Measurements from ENCODE around the gene CRYBB1.
"Not testable (repeated sequence)": the region's sequence is repeated elsewhere in the genome, so short reads cannot be mapped to it uniquely, and the experiment has no call there.

The CRYBB1 gene

GRCh38 chr22:26614322-26614721 lies 3.5 kb downstream of the CRYBB1 start:
- no peak for TF ChIP-seq Cebpa-rat (IDR thresholded peaks at IDR 0.05)
- Histone ChIP-seq H3K4me2 (peak overlapping the region in 10 of 11 experiments; percentile 72 to 96 (median 85); a peak in 20 of 22 replicates), H3K27ac (peak overlapping the region in 6 of 11 experiments; percentile 48 to 87 (median 75); a peak in 9 of 22 replicates), H3K36me3 (no peaks in the 10 kb centered on the region), H4K20me1 (no peaks in the 10 kb centered on the region), H3K9me3 (replicated peaks in 1 of 11) (no peaks in the 10 kb centered on the region), H3K4me3 (no peak overlapping the region), H3K4me1 (peaks cover 90 to 99% (median 98%) of the 10 kb centered on the region in 10 experiments), H3K27me3 (no peaks in the 10 kb centered on the region), H3K9ac (peak overlapping the region in 3 of 11 experiments; percentile 3 to 23 (median 19); a peak in 4 of 22 replicates)

DNA sequence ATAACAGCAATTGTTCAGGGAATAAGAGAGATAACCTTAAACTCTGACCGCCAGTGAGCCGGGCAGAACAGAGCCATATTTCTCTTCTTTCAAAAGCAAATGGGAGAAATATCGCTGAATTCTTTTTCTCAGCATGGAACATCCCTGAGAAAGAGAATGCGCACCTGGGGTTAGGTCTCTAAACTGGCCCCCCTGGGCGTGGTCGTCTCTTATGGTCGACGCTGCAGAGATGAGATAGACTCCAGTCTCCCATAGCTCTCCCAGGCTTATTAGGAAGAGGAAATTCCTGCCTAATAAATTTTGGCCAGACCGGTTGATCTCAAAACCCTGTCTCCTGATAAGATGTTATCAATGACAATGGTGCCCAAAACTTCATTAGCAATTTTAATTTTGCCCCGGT lies 4.1 kb downstream of the CRYBB1 start:
- not testable (repeated sequence) for H3K27me3 ChIP-seq; H3K36me3 ChIP-seq; H4K20me1 ChIP-seq; H3K4me3 ChIP-seq; H3K9me3 ChIP-seq (replicated peaks in 1 of 11)
- peak overlapping the region in 4 of 11 experiments; percentile 68 to 87 (median 75); a peak in 6 of 22 replicates for H3K27ac ChIP-seq
- peaks cover 89 to 99% (median 98%) of the 10 kb centered on the region in 10 experiments for H3K4me1 ChIP-seq
- H3K9ac ChIP-seq: peak overlapping the region in 3 of 11 experiments; percentile 3 to 23 (median 19); a peak in 3 of 22 replicates
- H3K4me2 ChIP-seq: peak overlapping the region in 9 of 11 experiments; percentile 72 to 92 (median 84); a peak in 16 of 22 replicates

DNA sequence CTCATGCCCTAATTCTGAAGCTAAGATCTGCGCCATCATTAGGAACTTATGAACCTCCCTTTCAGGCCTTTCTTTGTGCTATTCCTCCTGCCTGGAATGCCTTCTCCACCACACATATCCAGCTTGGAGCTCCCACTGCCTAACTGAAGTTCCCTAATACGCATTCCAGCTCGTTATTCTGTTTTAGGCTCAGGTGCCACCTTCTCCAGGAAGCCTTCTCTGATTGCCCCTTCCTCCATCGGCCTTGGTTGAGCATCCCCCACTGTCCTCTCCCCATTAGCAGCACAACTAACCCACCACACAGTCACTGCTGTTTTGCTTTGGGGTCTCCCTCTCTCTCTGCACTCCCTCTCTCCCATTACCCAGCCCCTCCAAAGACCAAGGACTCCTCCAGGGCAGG lies 5.2 kb downstream of the CRYBB1 start:
- no peak overlapping the region for H3K4me3 ChIP-seq
- H4K20me1 ChIP-seq: no peaks in the 10 kb centered on the region
- H3K9me3 ChIP-seq (replicated peaks in 1 of 11): no peaks in the 10 kb centered on the region
- peak overlapping the region; percentile 62 to 84 (median 77) for H3K4me2 ChIP-seq
- no peak for TF ChIP-seq Cebpa-rat (IDR thresholded peaks at IDR 0.05)
- peak overlapping the region in 5 of 11 experiments; percentile 10 to 67 (median 66); a peak in 6 of 22 replicates for H3K9ac ChIP-seq
- H3K4me1 ChIP-seq: peaks cover 78 to 99% (median 97%) of the 10 kb centered on the region in 10 experiments
- no peaks in the 10 kb centered on the region for H3K27me3 ChIP-seq
- no peaks in the 10 kb centered on the region for H3K36me3 ChIP-seq
- H3K27ac ChIP-seq: peak overlapping the region in 7 of 11 experiments; percentile 59 to 92 (median 78); a peak in 14 of 22 replicates

GRCh38 chr22:26610996-26611395 lies 6.8 kb downstream of the CRYBB1 start:
- H3K36me3 ChIP-seq: no peaks in the 10 kb centered on the region
- H3K4me1 ChIP-seq: peaks cover 62 to 95% (median 89%) of the 10 kb centered on the region in 10 experiments
- H3K4me3 ChIP-seq: 0 out of 20 replicates have a peak overlapping the region, but pooled peaks of 1 of the 10 experiments have one; percentile 16
- peak overlapping the region; percentile 62 to 84 (median 80) for H3K4me2 ChIP-seq
- TF ChIP-seq Cebpa-rat (IDR thresholded peaks at IDR 0.05): no peak
- H3K27me3 ChIP-seq: no peaks in the 10 kb centered on the region
- H3K27ac ChIP-seq: peak overlapping the region in 10 of 11 experiments; percentile 73 to 92 (median 84); a peak in 21 of 22 replicates
- H3K9ac ChIP-seq: peak overlapping the region in 9 of 11 experiments; percentile 55 to 75 (median 66); a peak in 15 of 22 replicates
- no peaks in the 10 kb centered on the region for H4K20me1 ChIP-seq
- H3K9me3 ChIP-seq (replicated peaks in 1 of 11): no peaks in the 10 kb centered on the region

DNA sequence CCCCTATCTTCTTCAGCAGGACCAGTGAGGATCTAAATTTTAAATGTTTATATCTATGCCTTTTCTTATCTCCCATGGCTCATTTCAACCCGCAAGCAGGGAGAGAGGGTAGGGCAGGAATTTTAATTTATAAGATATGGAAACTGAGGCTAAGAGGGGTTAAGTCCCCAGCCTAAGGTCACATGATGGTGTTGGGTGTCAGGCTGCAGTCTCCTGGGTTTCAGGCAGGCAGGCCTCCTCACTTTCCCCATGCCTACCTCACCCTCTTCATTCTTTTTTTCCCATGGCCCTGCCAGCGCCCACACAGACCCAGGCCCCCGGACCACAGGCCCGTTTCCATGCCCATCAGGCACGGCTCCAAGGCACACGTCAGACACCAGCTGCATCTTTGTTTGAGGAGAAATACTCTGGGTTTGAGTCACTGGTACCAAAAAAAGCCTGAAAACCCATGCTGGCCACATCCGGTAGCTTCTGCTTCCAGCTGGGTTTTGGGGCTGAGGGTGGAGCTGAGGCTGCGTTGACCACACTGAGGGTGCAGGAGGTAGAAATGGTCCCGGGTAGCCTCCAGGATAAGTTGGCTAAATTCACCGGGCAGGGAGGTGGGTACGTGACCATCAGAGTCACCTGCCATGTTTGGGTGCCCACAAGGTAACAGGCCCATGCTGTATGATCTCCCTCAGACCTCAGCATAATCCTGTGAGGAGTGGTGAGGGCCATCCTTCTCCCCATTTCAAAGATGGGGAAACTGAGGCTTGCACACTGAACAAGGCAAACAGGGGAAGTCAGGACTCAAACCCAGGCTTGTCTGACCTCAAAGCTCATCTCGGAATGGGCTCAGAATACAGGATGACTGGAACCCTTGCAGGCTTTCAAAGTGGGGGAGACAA lies 7.5 kb downstream of the CRYBB1 start:
- H3K9ac ChIP-seq: peak overlapping the region in 10 of 11 experiments; percentile 48 to 80 (median 65); a peak in 20 of 22 replicates
- 0 out of 22 replicates have a peak, but pooled peaks of 2 of the 11 experiments have one; percentile 14 to 22 for TF ChIP-seq Cebpa-rat (IDR thresholded peaks at IDR 0.05)
- H3K27ac ChIP-seq: peak overlapping the region; percentile 30 to 92 (median 83); a peak in 21 of 22 replicates
- H3K9me3 ChIP-seq (replicated peaks in 1 of 11): no peaks in the 10 kb centered on the region
- H4K20me1 ChIP-seq: no peaks in the 10 kb centered on the region
- no peaks in the 10 kb centered on the region for H3K36me3 ChIP-seq
- peaks cover 55 to 91% (median 82%) of the 10 kb centered on the region in 10 experiments for H3K4me1 ChIP-seq
- peak overlapping the region in 3 of 10 experiments; percentile 16 to 30 (median 23); a peak in 2 of 20 replicates for H3K4me3 ChIP-seq
- H3K4me2 ChIP-seq: peak overlapping the region; percentile 62 to 84 (median 80)
- H3K27me3 ChIP-seq: no peaks in the 10 kb centered on the region

DNA sequence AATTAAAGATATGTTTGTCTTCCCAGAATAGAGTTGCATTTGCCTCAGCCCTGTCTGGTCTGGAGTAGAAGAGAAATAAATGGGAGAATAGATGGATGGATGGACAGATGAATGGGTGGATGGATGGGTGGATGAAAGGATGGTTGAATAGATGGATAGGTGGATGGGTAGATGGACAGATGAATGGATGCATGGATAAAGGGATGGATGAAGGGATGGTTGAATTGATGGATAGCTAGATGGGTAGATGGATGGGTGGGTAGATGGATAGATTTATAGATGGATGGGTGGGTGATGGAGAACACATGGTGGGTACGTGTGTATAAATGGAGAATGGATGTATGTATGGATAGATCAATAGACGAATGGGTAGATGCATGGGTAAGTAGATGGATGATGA lies 8.5 kb downstream of the CRYBB1 start:
- peaks cover 44 to 91% (median 77%) of the 10 kb centered on the region in 10 experiments for H3K4me1 ChIP-seq
- H3K4me2 ChIP-seq: peak overlapping the region; percentile 62 to 84 (median 80)
- peak overlapping the region in 9 of 11 experiments; percentile 77 to 92 (median 84); a peak in 16 of 22 replicates for H3K27ac ChIP-seq
- no peaks in the 10 kb centered on the region for H4K20me1 ChIP-seq
- H3K36me3 ChIP-seq: no peaks in the 10 kb centered on the region
- no peaks in the 10 kb centered on the region for H3K9me3 ChIP-seq (replicated peaks in 1 of 11)
- no peaks in the 10 kb centered on the region for H3K27me3 ChIP-seq
- H3K4me3 ChIP-seq: no peak overlapping the region
- H3K9ac ChIP-seq: peak overlapping the region in 5 of 11 experiments; percentile 55 to 80 (median 73); a peak in 5 of 22 replicates
- no peak for TF ChIP-seq Cebpa-rat (IDR thresholded peaks at IDR 0.05)

GRCh38 chr22:26608129-26608528 lies 9.7 kb downstream of the CRYBB1 start:
- no peak overlapping the region; a peak in 1 of 22 replicates for H3K9ac ChIP-seq
- no peaks in the 10 kb centered on the region for H3K9me3 ChIP-seq (replicated peaks in 1 of 11)
- no peak for TF ChIP-seq Cebpa-rat (IDR thresholded peaks at IDR 0.05)
- H3K4me2 ChIP-seq: peak overlapping the region in 5 of 11 experiments; percentile 5 to 79 (median 28); a peak in 5 of 22 replicates
- H3K4me1 ChIP-seq: peaks cover 40 to 83% (median 69%) of the 10 kb centered on the region in 10 experiments
- H3K4me3 ChIP-seq: no peak overlapping the region
- no peaks in the 10 kb centered on the region for H3K36me3 ChIP-seq
- no peaks in the 10 kb centered on the region for H3K27me3 ChIP-seq
- no peaks in the 10 kb centered on the region for H4K20me1 ChIP-seq
- peak overlapping the region in 8 of 11 experiments; percentile 10 to 92 (median 78); a peak in 11 of 22 replicates for H3K27ac ChIP-seq

- H3K9me3 ChIP-seq (replicated peaks in 1 of 11): no peaks in the 10 kb centered on the region
- no peak overlapping the region for H3K4me3 ChIP-seq
- TF ChIP-seq Cebpa-rat (IDR thresholded peaks at IDR 0.05): no peak
- H3K9ac ChIP-seq: no peak overlapping the region
- H3K4me2 ChIP-seq: peak overlapping the region in 4 of 11 experiments; percentile 9 to 31 (median 24); a peak in 2 of 22 replicates
- peaks cover 25 to 68% (median 54%) of the 10 kb centered on the region in 10 experiments for H3K4me1 ChIP-seq
- H3K36me3 ChIP-seq: no peaks in the 10 kb centered on the region
- H3K27me3 ChIP-seq: no peaks in the 10 kb centered on the region
- H4K20me1 ChIP-seq: no peaks in the 10 kb centered on the region
- peak overlapping the region in 3 of 11 experiments; percentile 20 to 92 (median 25); a peak in 3 of 22 replicates for H3K27ac ChIP-seq
Observed at GRCh38 chr22:26606611-26607010, 11.2 kb downstream of the CRYBB1 start.

DNA sequence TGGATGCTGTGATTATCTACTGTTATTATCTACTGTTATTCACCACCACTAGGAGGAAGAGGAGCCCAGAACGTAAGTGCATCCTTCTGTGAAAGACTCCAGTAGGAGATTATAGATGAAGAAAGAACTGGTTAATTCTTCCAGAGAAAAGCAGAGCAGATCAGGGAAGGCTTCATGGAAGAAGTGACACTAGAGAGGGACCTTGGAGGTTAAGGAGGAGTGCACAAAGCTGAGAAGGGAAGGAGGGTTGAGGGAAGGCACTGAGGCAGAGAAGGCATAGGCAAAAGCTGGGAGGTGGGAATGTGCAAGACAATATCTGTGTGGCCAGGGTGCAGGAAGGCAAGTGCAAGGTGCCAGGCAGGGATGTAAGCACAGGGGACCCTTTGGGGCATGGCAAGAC lies 13.5 kb downstream of the CRYBB1 start:
- no peaks in the 10 kb centered on the region for H3K36me3 ChIP-seq
- H3K4me3 ChIP-seq: no peak overlapping the region
- H3K9me3 ChIP-seq (replicated peaks in 1 of 11): no peaks in the 10 kb centered on the region
- H3K4me2 ChIP-seq: peak overlapping the region in 1 of 11 experiments; percentile 54; a peak in 2 of 22 replicates
- H3K27me3 ChIP-seq: no peaks in the 10 kb centered on the region
- no peak overlapping the region for H3K9ac ChIP-seq
- no peaks in the 10 kb centered on the region for H4K20me1 ChIP-seq
- H3K27ac ChIP-seq: no peak overlapping the region
- peaks cover 5 to 54% (median 41%) of the 10 kb centered on the region in 10 experiments; a peak in 19 of 20 replicates for H3K4me1 ChIP-seq
- no peak for TF ChIP-seq Cebpa-rat (IDR thresholded peaks at IDR 0.05)
